Progenitor cell of endocrine pancreas (in vitro differentiated cells): ENCODE data around the gene IP6K1. TPM values are rescaled to one million over a fixed set of nuclear protein-coding genes. Genes with fewer than 3 reads are reported as not detected.

Experiments used
- DNase-seq: peaks from one replicate; pipeline ENCODE4 v3.0.0; 2021; ENCODE audit warnings: low spot score; ENCODE audit not compliant: unreplicated experiment
- H3K27ac Mint-ChIP-seq: 2 replicates; pipeline ENCODE4 v1.8.0; 2021; ENCODE audit warnings: mild to moderate bottlenecking, moderate library complexity, mixed read lengths
- H3K27me3 Mint-ChIP-seq: 2 replicates; pipeline ENCODE4 v1.8.0; 2021; ENCODE audit warnings: mixed read lengths
- H3K36me3 Mint-ChIP-seq: 2 replicates; pipeline ENCODE4 v1.8.0; 2022; ENCODE audit warnings: mixed read lengths; ENCODE audit not compliant: insufficient read depth
- H3K4me1 Mint-ChIP-seq: 2 replicates; pipeline ENCODE4 v1.8.0; 2021; ENCODE audit warnings: low read depth, mixed read lengths
- H3K4me3 Mint-ChIP-seq: 2 replicates; pipeline ENCODE4 v1.8.0; 2021; ENCODE audit warnings: low read depth, mild to moderate bottlenecking, moderate library complexity, mixed read lengths
- H3K9me3 Mint-ChIP-seq: 2 replicates; pipeline ENCODE4 v1.8.0; 2021; ENCODE audit warnings: low read depth, mixed read lengths
- CTCF ChIP-seq: fragments of 200-600 bp; sonication (generic); IDR thresholded peaks from one replicate; pipeline ENCODE4 v1.5.0; 2021; ENCODE audit warnings: antibody characterized with exemption, mild to moderate bottlenecking; ENCODE audit not compliant: unreplicated experiment
- total RNA-seq: library from RNA; stranded (reverse); gene quantifications from 2 replicates; pipeline ENCODE4 v1.2.1, GENCODE V29; 2021

IP6K1 gene
- total RNA-seq, 1 donor from 2014 or later: 46.3 TPM

- Mint-ChIP-seq H3K27me3 (no peaks in the 10 kb centered on the region), H3K4me1 (peaks cover 11% of the 10 kb centered on the region), H3K9me3 (no peaks in the 10 kb centered on the region), H3K36me3 (no peaks in the 10 kb centered on the region), H3K27ac (no peak overlapping the region), H3K4me3 (no peak overlapping the region)
- no peak for DNase-seq
- no peak for TF ChIP-seq CTCF
Measured at GRCh38 chr3:49714728-49715550, 71.4 kb downstream of the IP6K1 start.

- Mint-ChIP-seq H3K36me3 (peaks cover under 1% of the 10 kb centered on the region), H3K4me3 (no peak overlapping the region), H3K4me1 (peaks cover 1% of the 10 kb centered on the region), H3K27me3 (no peaks in the 10 kb centered on the region), H3K27ac (no peak overlapping the region), H3K9me3 (no peaks in the 10 kb centered on the region)
- DNase-seq: no peak
- no peak for TF ChIP-seq CTCF
Measured at GRCh38 chr3:49713336-49714105, 72.8 kb downstream of the IP6K1 start.

- no peak for TF ChIP-seq CTCF
- Mint-ChIP-seq H3K4me3 (no peak overlapping the region), H3K27me3 (no peaks in the 10 kb centered on the region), H3K36me3 (peaks cover 1% of the 10 kb centered on the region), H3K4me1 (no peaks in the 10 kb centered on the region), H3K27ac (no peak overlapping the region), H3K9me3 (no peaks in the 10 kb centered on the region)
- no peak for DNase-seq
Measured at GRCh38 chr3:49712631-49713317, 73.6 kb downstream of the IP6K1 start.

GRCh38 chr3:49712166-49712565 lies 74.2 kb downstream of the IP6K1 start:
- no peak overlapping the region for H3K4me3 Mint-ChIP-seq
- no peak for TF ChIP-seq CTCF
- H3K36me3 Mint-ChIP-seq: peaks cover 2% of the 10 kb centered on the region
- H3K27me3 Mint-ChIP-seq: no peaks in the 10 kb centered on the region
- no peak overlapping the region for H3K27ac Mint-ChIP-seq
- DNase-seq: no peak
- no peaks in the 10 kb centered on the region for H3K9me3 Mint-ChIP-seq
- no peaks in the 10 kb centered on the region for H3K4me1 Mint-ChIP-seq

GRCh38 chr3:49711489-49711888 lies 74.9 kb downstream of the IP6K1 start:
- Mint-ChIP-seq H3K27ac (no peak overlapping the region), H3K4me1 (no peaks in the 10 kb centered on the region)

More at GRCh38 chr3:49711489-49711888, 74.9 kb downstream of the IP6K1 start:
- H3K36me3 Mint-ChIP-seq: peaks cover 3% of the 10 kb centered on the region
- no peak overlapping the region for H3K4me3 Mint-ChIP-seq
- no peaks in the 10 kb centered on the region for H3K9me3 Mint-ChIP-seq
- DNase-seq: no peak
- no peaks in the 10 kb centered on the region for H3K27me3 Mint-ChIP-seq
- no peak for TF ChIP-seq CTCF
